Type B pancreatic cell (in vitro differentiated cells): Measurements from ENCODE around the gene MOCOS. TPM values are rescaled to one million over a fixed set of nuclear protein-coding genes. Genes with fewer than 3 reads are reported as not detected.

Source experiments
- DNase-seq: peaks from one replicate; pipeline ENCODE4 v3.0.0; 2021; ENCODE audit warnings: mixed read lengths; ENCODE audit not compliant: unreplicated experiment; ENCODE audit errors: extremely low spot score
- H3K27ac Mint-ChIP-seq: 2 replicates; pipeline ENCODE4 v1.8.0; 2021; ENCODE audit warnings: mild to moderate bottlenecking, mixed read lengths
- H3K27me3 Mint-ChIP-seq: 2 replicates; pipeline ENCODE4 v1.8.0; 2021; ENCODE audit warnings: mixed read lengths
- H3K36me3 Mint-ChIP-seq: 2 replicates; pipeline ENCODE4 v1.8.0; 2021; ENCODE audit warnings: mixed read lengths
- H3K4me1 Mint-ChIP-seq: one replicate; pipeline ENCODE4 v1.8.0; 2021; ENCODE audit warnings: mixed read lengths; ENCODE audit not compliant: unreplicated experiment
- H3K4me3 Mint-ChIP-seq: 2 replicates; pipeline ENCODE4 v1.8.0; 2021; ENCODE audit warnings: mild to moderate bottlenecking, mixed read lengths
- H3K9me3 Mint-ChIP-seq: 2 replicates; pipeline ENCODE4 v1.8.0; 2021; ENCODE audit warnings: mixed read lengths
- long read RNA-seq: library from polyadenylated mRNA; unstranded; transcript quantifications from one replicate; pipeline ENCODE4 v2.0.0, GENCODE V29; 2020
- total RNA-seq: library from RNA; stranded (reverse); gene quantifications from 2 replicates; pipeline ENCODE4 v1.2.1, GENCODE V29; 2021; ENCODE audit warnings: low replicate concordance
- TF ChIP-seq, protein P1 (sequence below): fragments of 200-600 bp; sonication (generic); conservative IDR thresholded peaks from 2 replicates; pipeline ENCODE4 v1.5.0; 2021; ENCODE audit warnings: antibody characterized with exemption, mild to moderate bottlenecking

Gene MOCOS, protein sequence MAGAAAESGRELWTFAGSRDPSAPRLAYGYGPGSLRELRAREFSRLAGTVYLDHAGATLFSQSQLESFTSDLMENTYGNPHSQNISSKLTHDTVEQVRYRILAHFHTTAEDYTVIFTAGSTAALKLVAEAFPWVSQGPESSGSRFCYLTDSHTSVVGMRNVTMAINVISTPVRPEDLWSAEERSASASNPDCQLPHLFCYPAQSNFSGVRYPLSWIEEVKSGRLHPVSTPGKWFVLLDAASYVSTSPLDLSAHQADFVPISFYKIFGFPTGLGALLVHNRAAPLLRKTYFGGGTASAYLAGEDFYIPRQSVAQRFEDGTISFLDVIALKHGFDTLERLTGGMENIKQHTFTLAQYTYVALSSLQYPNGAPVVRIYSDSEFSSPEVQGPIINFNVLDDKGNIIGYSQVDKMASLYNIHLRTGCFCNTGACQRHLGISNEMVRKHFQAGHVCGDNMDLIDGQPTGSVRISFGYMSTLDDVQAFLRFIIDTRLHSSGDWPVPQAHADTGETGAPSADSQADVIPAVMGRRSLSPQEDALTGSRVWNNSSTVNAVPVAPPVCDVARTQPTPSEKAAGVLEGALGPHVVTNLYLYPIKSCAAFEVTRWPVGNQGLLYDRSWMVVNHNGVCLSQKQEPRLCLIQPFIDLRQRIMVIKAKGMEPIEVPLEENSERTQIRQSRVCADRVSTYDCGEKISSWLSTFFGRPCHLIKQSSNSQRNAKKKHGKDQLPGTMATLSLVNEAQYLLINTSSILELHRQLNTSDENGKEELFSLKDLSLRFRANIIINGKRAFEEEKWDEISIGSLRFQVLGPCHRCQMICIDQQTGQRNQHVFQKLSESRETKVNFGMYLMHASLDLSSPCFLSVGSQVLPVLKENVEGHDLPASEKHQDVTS
- total RNA-seq = 2.4 and 3.2 TPM in 2 replicates
- long read RNA-seq, full-length matches to known transcripts = 4 of 9 reads
- long read RNA-seq, partial matches to known transcripts = 2 of 9 reads
- long read RNA-seq, other reads (novel, unspliced or antisense) = 3 of 9 reads

DNA sequence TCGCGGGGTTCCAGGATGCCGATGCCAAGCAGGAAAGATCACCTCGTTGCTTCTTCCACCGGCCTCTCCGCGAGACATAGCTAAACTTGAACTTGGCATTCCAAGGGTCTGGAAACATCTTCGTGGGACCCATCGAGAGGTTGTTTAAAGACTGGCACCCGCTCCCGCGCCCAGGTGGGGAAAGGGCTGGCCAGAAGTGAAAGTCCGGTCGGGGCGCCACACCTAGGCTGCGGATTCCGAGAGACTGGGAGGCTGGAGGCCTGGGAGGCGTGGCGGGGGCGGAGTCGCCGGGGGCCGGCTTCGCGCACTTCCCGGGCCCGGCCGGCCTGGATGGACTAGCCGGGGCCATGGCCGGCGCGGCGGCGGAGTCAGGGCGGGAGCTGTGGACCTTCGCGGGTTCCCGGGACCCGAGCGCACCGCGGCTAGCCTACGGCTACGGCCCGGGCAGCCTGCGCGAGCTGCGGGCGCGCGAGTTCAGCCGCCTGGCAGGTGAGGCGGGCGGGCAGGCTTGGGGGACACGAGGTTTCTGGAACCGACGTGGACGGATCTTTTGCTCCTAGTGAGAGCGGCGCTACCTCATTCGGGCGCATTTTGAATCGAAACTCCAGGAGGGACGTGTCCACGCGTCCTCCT is at the start of gene MOCOS:
MOCOS (plus strand) TSS at position 305 of the 633 bp plus-strand sequence; CDS start at position 348, 43 bp downstream.
- peaks cover 4% of the 10 kb centered on the region for H3K4me1 Mint-ChIP-seq
- peak; percentile 86 for DNase-seq
- H3K4me3 Mint-ChIP-seq = peak within 1 kb of the TSS; percentile 91
- TF ChIP-seq, protein P1, sequence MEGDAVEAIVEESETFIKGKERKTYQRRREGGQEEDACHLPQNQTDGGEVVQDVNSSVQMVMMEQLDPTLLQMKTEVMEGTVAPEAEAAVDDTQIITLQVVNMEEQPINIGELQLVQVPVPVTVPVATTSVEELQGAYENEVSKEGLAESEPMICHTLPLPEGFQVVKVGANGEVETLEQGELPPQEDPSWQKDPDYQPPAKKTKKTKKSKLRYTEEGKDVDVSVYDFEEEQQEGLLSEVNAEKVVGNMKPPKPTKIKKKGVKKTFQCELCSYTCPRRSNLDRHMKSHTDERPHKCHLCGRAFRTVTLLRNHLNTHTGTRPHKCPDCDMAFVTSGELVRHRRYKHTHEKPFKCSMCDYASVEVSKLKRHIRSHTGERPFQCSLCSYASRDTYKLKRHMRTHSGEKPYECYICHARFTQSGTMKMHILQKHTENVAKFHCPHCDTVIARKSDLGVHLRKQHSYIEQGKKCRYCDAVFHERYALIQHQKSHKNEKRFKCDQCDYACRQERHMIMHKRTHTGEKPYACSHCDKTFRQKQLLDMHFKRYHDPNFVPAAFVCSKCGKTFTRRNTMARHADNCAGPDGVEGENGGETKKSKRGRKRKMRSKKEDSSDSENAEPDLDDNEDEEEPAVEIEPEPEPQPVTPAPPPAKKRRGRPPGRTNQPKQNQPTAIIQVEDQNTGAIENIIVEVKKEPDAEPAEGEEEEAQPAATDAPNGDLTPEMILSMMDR = no peak
- H3K36me3 Mint-ChIP-seq = no peaks in the 10 kb centered on the region
- H3K27ac Mint-ChIP-seq = peak within 1 kb of the TSS; percentile 58
- H3K9me3 Mint-ChIP-seq = no peaks in the 10 kb centered on the region
- peaks cover 41% of the 10 kb centered on the region for H3K27me3 Mint-ChIP-seq

DNA sequence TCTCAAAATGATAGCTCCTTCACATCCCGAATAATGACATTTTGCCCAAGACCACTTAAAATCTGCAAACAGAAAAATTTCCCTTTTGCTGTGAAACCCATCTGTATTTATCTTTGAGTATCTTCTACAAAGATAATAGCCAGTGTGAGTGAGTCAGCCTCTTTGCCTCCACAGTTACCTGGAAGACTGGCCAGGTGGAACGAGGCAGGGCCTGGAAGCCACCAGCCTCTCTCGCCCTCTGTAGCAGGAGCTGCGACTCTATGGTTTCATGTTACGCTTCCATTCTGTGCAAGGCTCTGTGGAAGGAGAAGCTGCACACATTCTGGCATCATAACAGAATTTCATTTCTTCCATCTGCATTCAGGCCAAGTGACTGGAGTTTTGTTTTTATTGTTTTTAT is 48.1 kb upstream of the MOCOS start:
- no peak overlapping the region for H3K4me3 Mint-ChIP-seq
- no peak overlapping the region for H3K27ac Mint-ChIP-seq
- peaks cover 23% of the 10 kb centered on the region for H3K36me3 Mint-ChIP-seq
- H3K27me3 Mint-ChIP-seq = no peaks in the 10 kb centered on the region
- TF ChIP-seq, protein P1 = no peak
- H3K4me1 Mint-ChIP-seq = no peaks in the 10 kb centered on the region
- no peak for DNase-seq
- H3K9me3 Mint-ChIP-seq = no peaks in the 10 kb centered on the region

DNA sequence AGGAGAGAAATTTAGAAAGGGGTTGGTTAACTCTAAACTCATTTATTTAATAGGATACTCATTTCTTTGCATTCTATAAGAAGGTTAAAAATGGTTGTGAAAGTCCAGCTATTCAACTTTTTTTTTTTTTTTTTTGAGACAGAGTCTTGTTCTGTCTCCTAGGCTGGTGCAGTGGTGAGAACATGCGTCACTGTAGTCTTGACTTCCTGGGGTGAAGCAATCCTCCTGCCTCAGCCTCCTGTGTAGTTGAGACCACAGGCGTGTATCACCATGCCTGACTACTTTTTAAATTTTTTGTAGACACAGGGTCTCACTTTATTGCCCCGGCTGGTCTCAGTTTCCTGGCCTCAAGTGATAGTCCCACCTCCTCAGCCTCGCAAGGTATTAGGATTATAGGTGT is 45.7 kb upstream of the MOCOS start:
- H3K4me1 Mint-ChIP-seq = no peaks in the 10 kb centered on the region
- no peaks in the 10 kb centered on the region for H3K9me3 Mint-ChIP-seq
- TF ChIP-seq, protein P1 = no peak
- H3K27ac Mint-ChIP-seq = no peak overlapping the region
- H3K27me3 Mint-ChIP-seq = no peaks in the 10 kb centered on the region
- no peak for DNase-seq
- H3K4me3 Mint-ChIP-seq = no peak overlapping the region
- peaks cover 36% of the 10 kb centered on the region for H3K36me3 Mint-ChIP-seq

DNA sequence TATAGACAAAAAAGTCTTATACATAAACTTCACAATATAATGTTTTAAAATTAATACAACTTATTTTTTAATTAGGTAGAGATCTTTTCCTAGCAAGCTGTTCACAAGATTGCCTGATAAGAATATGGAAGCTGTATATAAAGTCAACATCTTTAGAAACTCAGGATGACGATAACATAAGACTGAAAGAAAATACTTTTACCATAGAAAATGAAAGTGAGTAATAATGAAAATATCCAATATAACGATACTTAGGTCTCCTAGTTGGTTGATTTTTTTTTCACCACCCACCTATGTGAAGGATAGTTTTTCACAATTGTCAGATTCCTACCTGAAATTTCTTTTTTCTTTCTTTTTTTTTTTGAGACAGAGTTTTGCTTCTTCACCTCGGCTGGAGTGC is 44.5 kb upstream of the MOCOS start:
- DNase-seq = no peak
- Mint-ChIP-seq H3K27me3 (no peaks in the 10 kb centered on the region), H3K4me3 (no peak overlapping the region), H3K9me3 (no peaks in the 10 kb centered on the region), H3K36me3 (peaks cover 33% of the 10 kb centered on the region), H3K4me1 (no peaks in the 10 kb centered on the region), H3K27ac (no peak overlapping the region)
- TF ChIP-seq, protein P1 = no peak

DNA sequence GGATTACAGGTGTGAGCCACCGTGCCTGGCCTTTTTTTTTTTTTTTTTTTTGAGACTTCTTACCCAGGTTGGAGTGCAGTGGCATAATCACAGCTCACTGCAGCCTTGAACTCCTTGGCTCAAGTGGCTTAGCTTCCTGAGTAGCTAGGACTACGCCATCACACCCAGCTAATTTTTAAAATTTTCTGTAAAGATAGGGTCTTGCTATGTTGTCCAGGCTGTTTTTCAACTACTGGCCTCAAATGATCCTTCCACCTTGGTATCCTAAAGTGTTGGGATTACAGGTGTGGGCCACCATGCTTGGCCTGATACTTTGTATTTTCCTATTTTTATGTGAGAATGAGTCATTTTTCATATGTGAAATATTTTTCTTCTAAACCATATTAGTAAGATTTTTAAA is 43.9 kb upstream of the MOCOS start:
- Mint-ChIP-seq H3K4me1 (no peaks in the 10 kb centered on the region), H3K36me3 (peaks cover 33% of the 10 kb centered on the region), H3K27me3 (no peaks in the 10 kb centered on the region), H3K4me3 (no peak overlapping the region), H3K9me3 (no peaks in the 10 kb centered on the region), H3K27ac (no peak overlapping the region)
- DNase-seq = no peak
- TF ChIP-seq, protein P1 = no peak
